ENCODE data around the gene MACROD2.

DNA sequence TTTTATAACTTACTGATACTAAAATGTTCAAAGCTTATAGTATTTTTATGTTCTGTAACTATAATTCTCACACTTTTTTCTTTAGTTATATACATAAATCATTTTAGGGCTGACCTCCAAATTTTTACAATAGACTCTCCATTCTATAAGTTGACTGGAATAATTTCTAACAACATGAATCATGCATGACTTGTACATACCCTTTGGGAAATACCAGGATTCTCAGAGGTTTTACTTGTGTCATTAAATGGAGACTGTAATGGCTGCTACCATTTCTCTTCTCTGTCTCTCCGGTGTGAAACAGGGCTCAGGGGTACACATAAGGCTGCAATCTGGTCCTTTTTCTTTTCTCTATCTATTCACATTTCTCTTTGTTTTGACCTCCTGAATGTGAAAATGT is 564.3 kb downstream of the MACROD2 start:
- TF ChIP-seq, protein P1, sequence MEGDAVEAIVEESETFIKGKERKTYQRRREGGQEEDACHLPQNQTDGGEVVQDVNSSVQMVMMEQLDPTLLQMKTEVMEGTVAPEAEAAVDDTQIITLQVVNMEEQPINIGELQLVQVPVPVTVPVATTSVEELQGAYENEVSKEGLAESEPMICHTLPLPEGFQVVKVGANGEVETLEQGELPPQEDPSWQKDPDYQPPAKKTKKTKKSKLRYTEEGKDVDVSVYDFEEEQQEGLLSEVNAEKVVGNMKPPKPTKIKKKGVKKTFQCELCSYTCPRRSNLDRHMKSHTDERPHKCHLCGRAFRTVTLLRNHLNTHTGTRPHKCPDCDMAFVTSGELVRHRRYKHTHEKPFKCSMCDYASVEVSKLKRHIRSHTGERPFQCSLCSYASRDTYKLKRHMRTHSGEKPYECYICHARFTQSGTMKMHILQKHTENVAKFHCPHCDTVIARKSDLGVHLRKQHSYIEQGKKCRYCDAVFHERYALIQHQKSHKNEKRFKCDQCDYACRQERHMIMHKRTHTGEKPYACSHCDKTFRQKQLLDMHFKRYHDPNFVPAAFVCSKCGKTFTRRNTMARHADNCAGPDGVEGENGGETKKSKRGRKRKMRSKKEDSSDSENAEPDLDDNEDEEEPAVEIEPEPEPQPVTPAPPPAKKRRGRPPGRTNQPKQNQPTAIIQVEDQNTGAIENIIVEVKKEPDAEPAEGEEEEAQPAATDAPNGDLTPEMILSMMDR (IDR thresholded peaks at IDR 0.05; ENCODE audit: insufficient read depth, low read depth, low read length) = no peak
- no peak for TF ChIP-seq EZH2 (IDR thresholded peaks at IDR 0.05; ENCODE audit: insufficient read depth, low read length)
